NCI-H446 treated with DMSO at 0.1 percent for 48 hours (cell line): ENCODE data around the gene MS4A4E.
"Not testable (repeated sequence)": the region's sequence is repeated elsewhere in the genome, so short reads cannot be mapped to it uniquely, and the experiment has no call there.

ENCODE experiments used
- DNase-seq: peaks from one replicate; lab custom pipeline; 2025; lab: John Stamatoyannopoulos, UW

MS4A4E gene

GRCh38 chr11:60242740-60243239 lies at the start of gene MS4A4E:
Gene MS4A4E, minus strand, starts transcription at chr11:60243137. Its CDS starts 13,082 bp downstream, at chr11:60230055.
- DNase-seq, result no peak

GRCh38 chr11:60292145-60292544 lies 49.2 kb upstream of the MS4A4E start:
- no peak for DNase-seq

- DNase-seq, result no peak
Observed at GRCh38 chr11:60288531-60288930, 45.6 kb upstream of the MS4A4E start.

GRCh38 chr11:60285411-60286126 lies 42.6 kb upstream of the MS4A4E start:
- not testable (repeated sequence) for DNase-seq

- DNase-seq, result no peak
Observed at GRCh38 chr11:60282286-60282685, 39.3 kb upstream of the MS4A4E start.

- DNase-seq, result no peak
Observed at GRCh38 chr11:60281485-60281884, 38.5 kb upstream of the MS4A4E start.

GRCh38 chr11:60280412-60280811 lies 37.5 kb upstream of the MS4A4E start, which contains the start of gene MS4A4A:
Gene MS4A4A, plus strand, starts transcription at chr11:60280666. Its CDS starts 10 bp downstream, at chr11:60280676.
- no peak for DNase-seq

GRCh38 chr11:60274416-60274815 lies 31.5 kb upstream of the MS4A4E start:
- no peak for DNase-seq

- no peak for DNase-seq
Observed at GRCh38 chr11:60265373-60266214, 22.7 kb upstream of the MS4A4E start.

GRCh38 chr11:60264644-60265043 lies 21.7 kb upstream of the MS4A4E start:
- no peak for DNase-seq

- DNase-seq, result no peak
Observed at GRCh38 chr11:60263402-60263801, 20.5 kb upstream of the MS4A4E start.

- DNase-seq, result no peak
Observed at GRCh38 chr11:60261014-60261413, 18.1 kb upstream of the MS4A4E start.

GRCh38 chr11:60257956-60258722 lies 15.2 kb upstream of the MS4A4E start:
- no peak for DNase-seq

- DNase-seq, result no peak
Observed at GRCh38 chr11:60252213-60253108, 9.5 kb upstream of the MS4A4E start.

- no peak for DNase-seq
Observed at GRCh38 chr11:60251485-60252212, 8.7 kb upstream of the MS4A4E start.

GRCh38 chr11:60241786-60242185 lies 1.2 kb downstream of the MS4A4E start:
- DNase-seq, result no peak

- no peak for DNase-seq
Observed at GRCh38 chr11:60240662-60241061, 2.3 kb downstream of the MS4A4E start.

GRCh38 chr11:60235321-60235720 lies 7.6 kb downstream of the MS4A4E start:
- no peak for DNase-seq

- DNase-seq, result no peak
Observed at GRCh38 chr11:60230681-60231080, 12.3 kb downstream of the MS4A4E start.

- no peak for DNase-seq
Observed at GRCh38 chr11:60222141-60222540, 20.8 kb downstream of the MS4A4E start.
